ENCODE results near the gene THTPA. TPM values are rescaled to one million over a fixed set of nuclear protein-coding genes. Genes with fewer than 3 reads are reported as not detected.
A peak's percentile ranks its signal among the peaks of the same experiment; 100 is the strongest.

THTPA gene
- total and polyA plus RNA-seq, 2 of the 13 experiments (the other 11 are each of a cell fraction or from before 2014, with no cell fraction given): 7.4 to 8.7 TPM

GRCh38 chr14:23558346-23559009 is 2.4 kb downstream of the THTPA start (continued):
- TF ChIP-seq HOMEZ (CRISPR knock-in tag; IDR thresholded peaks at IDR 0.05; ENCODE audit: low read depth): no peak
- TF ChIP-seq ARID3A (IDR thresholded peaks at IDR 0.05; ENCODE audit: low read depth, low read length): no peak
- no peak for TF ChIP-seq TGIF2 (CRISPR knock-in tag; IDR thresholded peaks at IDR 0.05)
- no peak for TF ChIP-seq HNF1B (CRISPR knock-in tag; IDR thresholded peaks at IDR 0.05)
- TF ChIP-seq PREB (CRISPR knock-in tag; IDR thresholded peaks at IDR 0.05): no peak
- TF ChIP-seq AKAP8 (CRISPR knock-in tag; IDR thresholded peaks at IDR 0.05): peak; percentile 39; the same call in 1 of the 2 replicates
- 0 out of 2 replicates have a peak, but pooled peaks have one; percentile 27 for TF ChIP-seq ARID2 (CRISPR knock-in tag; IDR thresholded peaks at IDR 0.05; ENCODE audit: borderline replicate concordance)
- no peak for TF ChIP-seq ZNF512B (CRISPR knock-in tag; IDR thresholded peaks at IDR 0.05; ENCODE audit: borderline replicate concordance)
- TF ChIP-seq HMGXB4 (CRISPR knock-in tag; IDR thresholded peaks at IDR 0.05; ENCODE audit: borderline replicate concordance in 1 of 2, low read depth in 1 of 2): no peak
- TF ChIP-seq MBD4 (IDR thresholded peaks at IDR 0.05; ENCODE audit: borderline replicate concordance, low read length): no peak
- 0 out of 2 replicates have a peak, but pooled peaks have one; percentile 83 for TF ChIP-seq ZNF615 (CRISPR knock-in tag; IDR thresholded peaks at IDR 0.05; ENCODE audit: borderline replicate concordance)
- TF ChIP-seq ZNF263 (CRISPR knock-in tag; IDR thresholded peaks at IDR 0.05): no peak
- TF ChIP-seq ZMYM3 (CRISPR knock-in tag; IDR thresholded peaks at IDR 0.05): no peak
- TF ChIP-seq ZNF337 (CRISPR knock-in tag; IDR thresholded peaks at IDR 0.05; ENCODE audit: borderline replicate concordance, low read depth): no peak
- TF ChIP-seq KDM5B (CRISPR knock-in tag; IDR thresholded peaks at IDR 0.05; ENCODE audit: borderline replicate concordance): peak; percentile 65; the same call in 1 of the 2 replicates
- TF ChIP-seq GTF3A (CRISPR knock-in tag; conservative IDR thresholded peaks at IDR 0.05): no peak
- no peak for TF ChIP-seq THAP11 (CRISPR knock-in tag; IDR thresholded peaks at IDR 0.05)
- no peak for TF ChIP-seq KLF15 (CRISPR knock-in tag; IDR thresholded peaks at IDR 0.05; ENCODE audit: borderline replicate concordance)

Data from HepG2 (cell line).